Mucosa of rectum (tissue), 2 donors: ENCODE data around the gene AGA.

Source experiments
- H3K27ac ChIP-seq, 2 donors: one replicate each; pipeline ENCODE4 v1.7.0; 2013; ENCODE audit warnings: inconsistent platforms in 2 of 2, low read depth in 2 of 2, low read length in 2 of 2
- H3K27me3 ChIP-seq, 2 donors: one replicate each; pipeline ENCODE4 v1.7.0; 2013; ENCODE audit warnings: low read length in 2 of 2; ENCODE audit not compliant: control insufficient read depth in 2 of 2, insufficient read depth in 2 of 2
- H3K36me3 ChIP-seq, 2 donors: one replicate each; pipeline ENCODE4 v1.7.0; 2013; ENCODE audit warnings: low read length in 2 of 2; ENCODE audit not compliant: control insufficient read depth in 2 of 2, insufficient read depth in 2 of 2
- H3K4me1 ChIP-seq, 2 donors: one replicate each; pipeline ENCODE4 v1.7.0; 2013; ENCODE audit warnings: low read length in 2 of 2, mild to moderate bottlenecking in 1 of 2; ENCODE audit not compliant: control insufficient read depth in 2 of 2, insufficient read depth in 2 of 2
- H3K4me3 ChIP-seq, 2 donors: one replicate each; pipeline ENCODE4 v1.7.0; 2013; ENCODE audit warnings: low read length in 2 of 2
- H3K9ac ChIP-seq, 2 donors: one replicate each; pipeline ENCODE4 v1.7.0; 2013; ENCODE audit warnings: low read length in 2 of 2, low read depth in 1 of 2, mild to moderate bottlenecking in 1 of 2
- H3K9me3 ChIP-seq, 2 donors: one replicate each; pipeline ENCODE4 v1.7.0; 2013; ENCODE audit warnings: low read length in 2 of 2; ENCODE audit not compliant: control insufficient read depth in 2 of 2
- donor health status: healthy.
- donor health status: Normal muscosa, but diverticular disease.

Gene AGA

DNA sequence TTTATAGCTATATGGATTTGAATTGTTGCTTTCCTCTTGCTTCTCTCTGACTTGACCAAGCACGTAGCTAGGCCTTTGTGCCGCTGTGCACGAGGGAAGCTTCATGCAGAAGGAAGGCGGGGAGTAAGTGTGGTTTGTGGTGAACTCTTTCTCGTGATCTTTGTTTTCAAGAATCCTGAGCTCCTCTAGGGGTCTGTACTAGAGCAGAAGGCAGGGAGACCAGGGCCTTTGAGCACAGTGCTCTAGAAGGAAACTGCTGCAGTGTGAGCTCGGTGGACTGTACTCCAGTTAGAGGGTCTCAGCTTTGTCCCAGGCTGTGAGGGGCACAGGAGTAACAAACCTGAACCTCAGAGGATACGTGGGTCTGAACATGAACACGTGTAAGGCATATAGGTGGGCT is 49.0 kb downstream of the AGA start:
- no peak overlapping the region for H3K27ac ChIP-seq
- no peaks in the 10 kb centered on the region for H3K4me1 ChIP-seq
- H3K4me3 ChIP-seq, result no peak overlapping the region
- no peaks in the 10 kb centered on the region for H3K36me3 ChIP-seq
- H3K9me3 ChIP-seq, result no peaks in the 10 kb centered on the region
- H3K27me3 ChIP-seq, result no peaks in the 10 kb centered on the region
- no peak overlapping the region for H3K9ac ChIP-seq

DNA sequence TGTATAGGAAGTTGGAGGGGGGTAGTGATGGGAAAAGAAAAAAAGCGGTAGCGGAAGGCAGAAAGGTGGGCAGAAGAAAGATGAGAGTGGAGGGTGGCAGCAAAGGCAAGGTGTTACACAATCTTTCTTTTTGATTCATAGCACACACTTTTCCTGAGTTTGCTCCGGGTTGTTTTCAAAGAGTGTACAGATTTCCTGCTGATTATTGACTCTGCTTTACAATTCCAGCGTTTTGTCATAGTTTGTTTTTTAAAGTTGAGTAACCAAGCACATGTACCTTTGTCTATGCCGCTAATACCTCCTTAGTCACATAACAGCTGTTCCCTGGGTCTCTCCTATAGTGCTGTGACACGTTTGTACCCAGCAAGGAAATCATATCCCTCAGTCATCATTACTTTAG is 50.3 kb downstream of the AGA start:
- Histone ChIP-seq H3K9ac (no peak overlapping the region), H3K36me3 (no peaks in the 10 kb centered on the region), H3K4me3 (no peak overlapping the region)

DNA sequence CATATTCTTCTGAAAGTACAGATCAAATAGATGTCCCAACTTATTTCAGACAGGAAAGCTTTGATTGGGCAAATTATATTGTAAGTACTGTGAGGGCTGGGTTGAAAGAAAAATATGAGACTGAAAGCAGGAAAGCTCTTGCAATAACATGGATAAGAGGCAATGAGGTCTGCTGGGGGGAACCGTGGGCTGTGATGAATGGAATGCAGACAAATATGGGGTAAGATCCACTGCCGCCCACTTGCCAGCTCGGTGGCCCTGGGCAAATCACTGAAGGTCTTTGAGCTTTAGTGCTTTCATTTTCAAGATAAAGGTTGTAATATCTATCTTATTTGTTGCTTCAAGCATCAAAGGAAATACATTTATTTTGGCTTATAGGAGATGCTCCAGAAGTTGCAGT is 51.0 kb downstream of the AGA start:
- Histone ChIP-seq H3K4me1 (no peaks in the 10 kb centered on the region), H3K27me3 (no peaks in the 10 kb centered on the region), H3K9ac (no peak overlapping the region), H3K36me3 (no peaks in the 10 kb centered on the region), H3K9me3 (no peaks in the 10 kb centered on the region), H3K4me3 (no peak overlapping the region), H3K27ac (no peak overlapping the region)

More for the DNA sequence above, 50.3 kb downstream of the AGA start:
- Histone ChIP-seq H3K27ac (no peak overlapping the region), H3K9me3 (no peaks in the 10 kb centered on the region), H3K27me3 (no peaks in the 10 kb centered on the region), H3K4me1 (no peaks in the 10 kb centered on the region)

- no peaks in the 10 kb centered on the region for H3K4me1 ChIP-seq
- H3K27me3 ChIP-seq, result no peaks in the 10 kb centered on the region
- H3K4me3 ChIP-seq, result no peak overlapping the region
- no peak overlapping the region for H3K27ac ChIP-seq
- no peak overlapping the region for H3K9ac ChIP-seq
- H3K9me3 ChIP-seq, result no peaks in the 10 kb centered on the region
- H3K36me3 ChIP-seq, result no peaks in the 10 kb centered on the region
Observed at GRCh38 chr4:177386278-177386815, 55.9 kb downstream of the AGA start.

GRCh38 chr4:177385576-177386277 is 56.5 kb downstream of the AGA start:
- Histone ChIP-seq H3K4me3 (no peak overlapping the region), H3K9ac (no peak overlapping the region), H3K27me3 (no peaks in the 10 kb centered on the region), H3K27ac (no peak overlapping the region), H3K9me3 (no peaks in the 10 kb centered on the region), H3K4me1 (no peaks in the 10 kb centered on the region), H3K36me3 (no peaks in the 10 kb centered on the region)

DNA sequence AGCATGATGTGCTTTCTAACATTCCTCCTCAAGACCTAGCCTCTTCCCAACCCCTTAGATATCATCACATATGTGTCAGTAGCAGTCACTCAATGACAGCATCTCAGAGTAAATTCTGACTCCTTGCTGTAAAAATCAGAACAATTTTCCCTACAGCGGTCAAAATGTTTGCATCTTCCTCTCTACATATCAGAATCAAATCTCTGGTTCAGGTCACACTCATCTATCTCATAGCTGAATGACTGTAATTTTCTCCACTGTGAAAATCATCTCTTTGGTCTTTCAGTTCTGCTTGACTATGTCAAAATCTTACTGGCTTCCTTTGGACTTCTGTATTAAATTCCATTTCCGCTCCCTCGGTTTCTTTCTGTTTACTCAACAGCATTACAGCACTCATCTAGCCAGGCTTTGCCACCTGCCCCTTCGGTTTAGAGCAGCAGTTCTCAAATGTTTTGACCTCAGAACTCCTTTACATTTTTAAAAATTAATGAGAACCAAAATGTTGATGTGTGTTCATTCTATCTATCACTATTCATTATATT is 57.3 kb downstream of the AGA start:
- H3K27me3 ChIP-seq, result no peaks in the 10 kb centered on the region
- no peaks in the 10 kb centered on the region for H3K9me3 ChIP-seq
- H3K9ac ChIP-seq, result no peak overlapping the region

GRCh38 chr4:177381762-177382310 is 60.4 kb downstream of the AGA start:
- Histone ChIP-seq H3K27ac (no peak overlapping the region), H3K27me3 (no peaks in the 10 kb centered on the region), H3K4me1 (no peaks in the 10 kb centered on the region), H3K9ac (no peak overlapping the region), H3K4me3 (no peak overlapping the region), H3K36me3 (no peaks in the 10 kb centered on the region), H3K9me3 (no peaks in the 10 kb centered on the region)

More for the DNA sequence above, 57.3 kb downstream of the AGA start:
- no peak overlapping the region for H3K4me3 ChIP-seq
- no peaks in the 10 kb centered on the region for H3K4me1 ChIP-seq
- H3K27ac ChIP-seq, result no peak overlapping the region
- H3K36me3 ChIP-seq, result no peaks in the 10 kb centered on the region
